Measurements from ENCODE around the gene DYDC2. TPM values are rescaled to one million over a fixed set of nuclear protein-coding genes. Genes with fewer than 3 reads are reported as not detected.

The DYDC2 gene
- total RNA-seq, 1 donor from 2014 or later, result 3.0 TPM

GRCh38 chr10:80372675-80373074 lies 16.1 kb downstream of the DYDC2 start:
- Histone ChIP-seq H3K27me3 (ENCODE audit: control insufficient read depth, insufficient read depth, low read length) (no peaks in the 10 kb centered on the region), H3K4me3 (ENCODE audit: low read depth, low read length) (no peak overlapping the region), H3K36me3 (ENCODE audit: control insufficient read depth, insufficient read depth, low read length) (no peaks in the 10 kb centered on the region)
- no peak for DNase-seq (ENCODE audit: low read depth)
- TF ChIP-seq, protein P1, sequence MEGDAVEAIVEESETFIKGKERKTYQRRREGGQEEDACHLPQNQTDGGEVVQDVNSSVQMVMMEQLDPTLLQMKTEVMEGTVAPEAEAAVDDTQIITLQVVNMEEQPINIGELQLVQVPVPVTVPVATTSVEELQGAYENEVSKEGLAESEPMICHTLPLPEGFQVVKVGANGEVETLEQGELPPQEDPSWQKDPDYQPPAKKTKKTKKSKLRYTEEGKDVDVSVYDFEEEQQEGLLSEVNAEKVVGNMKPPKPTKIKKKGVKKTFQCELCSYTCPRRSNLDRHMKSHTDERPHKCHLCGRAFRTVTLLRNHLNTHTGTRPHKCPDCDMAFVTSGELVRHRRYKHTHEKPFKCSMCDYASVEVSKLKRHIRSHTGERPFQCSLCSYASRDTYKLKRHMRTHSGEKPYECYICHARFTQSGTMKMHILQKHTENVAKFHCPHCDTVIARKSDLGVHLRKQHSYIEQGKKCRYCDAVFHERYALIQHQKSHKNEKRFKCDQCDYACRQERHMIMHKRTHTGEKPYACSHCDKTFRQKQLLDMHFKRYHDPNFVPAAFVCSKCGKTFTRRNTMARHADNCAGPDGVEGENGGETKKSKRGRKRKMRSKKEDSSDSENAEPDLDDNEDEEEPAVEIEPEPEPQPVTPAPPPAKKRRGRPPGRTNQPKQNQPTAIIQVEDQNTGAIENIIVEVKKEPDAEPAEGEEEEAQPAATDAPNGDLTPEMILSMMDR (IDR thresholded peaks at IDR 0.05; ENCODE audit: insufficient read depth, low read length, poor library complexity, severe bottlenecking), result no peak

DNA sequence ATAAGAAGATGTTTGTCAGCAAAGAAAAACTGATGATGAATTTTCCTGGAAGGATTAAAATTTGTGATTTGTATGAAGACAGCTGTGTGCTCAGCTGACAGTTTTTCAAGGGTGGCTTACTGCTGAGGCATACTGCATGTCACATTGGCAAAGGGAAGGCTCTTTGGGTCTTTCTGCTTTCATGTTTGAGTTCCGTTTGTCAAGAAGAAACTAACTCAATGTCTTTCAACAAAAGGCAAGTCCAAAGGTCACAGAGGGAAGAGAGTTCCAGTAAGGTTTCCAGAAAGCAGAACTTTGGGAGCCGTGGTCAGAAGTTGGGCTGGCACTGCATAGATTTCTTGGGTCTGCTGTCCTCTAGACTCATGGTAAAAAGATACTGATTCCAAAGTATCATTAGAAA lies 16.9 kb downstream of the DYDC2 start:
- Histone ChIP-seq H3K36me3 (ENCODE audit: control insufficient read depth, insufficient read depth, low read length) (no peaks in the 10 kb centered on the region), H3K27me3 (ENCODE audit: control insufficient read depth, insufficient read depth, low read length) (no peaks in the 10 kb centered on the region), H3K4me3 (ENCODE audit: low read depth, low read length) (no peak overlapping the region)
- TF ChIP-seq, protein P1 (IDR thresholded peaks at IDR 0.05; ENCODE audit: insufficient read depth, low read length, poor library complexity, severe bottlenecking), result no peak
- no peak for DNase-seq (ENCODE audit: low read depth)

DNA sequence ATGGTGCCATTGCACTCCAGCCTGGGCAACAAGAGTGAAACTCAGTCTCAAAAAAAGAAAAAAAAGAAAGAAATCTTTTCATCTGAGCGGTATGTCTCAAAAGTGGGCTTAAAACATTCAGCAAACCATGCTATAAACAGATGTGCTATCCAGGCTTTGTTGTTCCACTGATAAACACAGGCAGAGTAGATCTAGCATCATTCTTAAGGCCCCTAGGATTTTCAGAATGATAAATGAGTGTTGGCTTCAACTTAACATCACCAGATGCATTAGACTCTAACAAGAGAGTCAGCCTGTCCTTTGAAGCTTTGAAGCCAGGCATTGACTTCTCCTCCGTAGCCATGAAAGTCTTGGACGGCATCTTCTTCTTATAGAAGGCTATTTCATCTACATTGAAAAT lies 23.1 kb downstream of the DYDC2 start:
- H3K27me3 ChIP-seq (ENCODE audit: control insufficient read depth, insufficient read depth, low read length), result no peaks in the 10 kb centered on the region

GRCh38 chr10:80380185-80380584 lies 23.6 kb downstream of the DYDC2 start:
- H3K27me3 ChIP-seq (ENCODE audit: control insufficient read depth, insufficient read depth, low read length), result no peaks in the 10 kb centered on the region
- H3K36me3 ChIP-seq (ENCODE audit: control insufficient read depth, insufficient read depth, low read length), result no peaks in the 10 kb centered on the region
- TF ChIP-seq, protein P1 (IDR thresholded peaks at IDR 0.05; ENCODE audit: insufficient read depth, low read length, poor library complexity, severe bottlenecking), result no peak
- no peak for DNase-seq (ENCODE audit: low read depth)
- no peak overlapping the region for H3K4me3 ChIP-seq (ENCODE audit: low read depth, low read length)

More for the DNA sequence above, 23.1 kb downstream of the DYDC2 start:
- DNase-seq (ENCODE audit: low read depth), result no peak
- TF ChIP-seq, protein P1 (IDR thresholded peaks at IDR 0.05; ENCODE audit: insufficient read depth, low read length, poor library complexity, severe bottlenecking), result no peak
- no peak overlapping the region for H3K4me3 ChIP-seq (ENCODE audit: low read depth, low read length)
- H3K36me3 ChIP-seq (ENCODE audit: control insufficient read depth, insufficient read depth, low read length), result no peaks in the 10 kb centered on the region

- H3K4me3 ChIP-seq (ENCODE audit: low read depth, low read length), result no peak overlapping the region
- no peaks in the 10 kb centered on the region for H3K36me3 ChIP-seq (ENCODE audit: control insufficient read depth, insufficient read depth, low read length)
- H3K27me3 ChIP-seq (ENCODE audit: control insufficient read depth, insufficient read depth, low read length), result no peaks in the 10 kb centered on the region
- peak; percentile 14 for DNase-seq (ENCODE audit: low read depth)
- TF ChIP-seq, protein P1 (IDR thresholded peaks at IDR 0.05; ENCODE audit: insufficient read depth, low read length, poor library complexity, severe bottlenecking), result peak; percentile 52
These were observed 26.4 kb downstream of the DYDC2 start for GRCh38 chr10:80382989-80383388.

- no peaks in the 10 kb centered on the region for H3K27me3 ChIP-seq (ENCODE audit: control insufficient read depth, insufficient read depth, low read length)
- H3K4me3 ChIP-seq (ENCODE audit: low read depth, low read length), result no peak overlapping the region
- TF ChIP-seq, protein P1 (IDR thresholded peaks at IDR 0.05; ENCODE audit: insufficient read depth, low read length, poor library complexity, severe bottlenecking), result no peak
- H3K36me3 ChIP-seq (ENCODE audit: control insufficient read depth, insufficient read depth, low read length), result no peaks in the 10 kb centered on the region
- DNase-seq (ENCODE audit: low read depth), result no peak
These were observed 34.2 kb downstream of the DYDC2 start for GRCh38 chr10:80390740-80391139.
